WERI-Rb-1 (cell line): Measurements from ENCODE around the gene WDR73.
A peak's percentile ranks its signal among the peaks of the same experiment; 100 is the strongest.

ENCODE experiments used
- DNase-seq: peaks from one replicate; pipeline ENCODE4 v3.0.0-alpha.2; 2020
- H3K27ac ChIP-seq: fragments of 250-450 bp; sonication (Bioruptor Pico); 2 replicates; pipeline ENCODE4 v1.5.1; 2020; ENCODE audit warnings: mild to moderate bottlenecking, moderate library complexity
- H3K27me3 ChIP-seq: fragments of 250-450 bp; sonication (Bioruptor Pico); 2 replicates; pipeline ENCODE4 v1.5.1; 2021; ENCODE audit warnings: mild to moderate bottlenecking, low read depth, moderate library complexity; ENCODE audit not compliant: insufficient read depth, severe bottlenecking
- H3K36me3 ChIP-seq: fragments of 250-450 bp; sonication (Bioruptor Pico); 2 replicates; pipeline ENCODE4 v1.5.1; 2020; ENCODE audit warnings: mild to moderate bottlenecking, moderate library complexity
- H3K4me3 ChIP-seq: 2 replicates; pipeline ENCODE4 v1.5.1; 2011; ENCODE audit warnings: low read depth, mild to moderate bottlenecking, control low read depth, low read length
- H3K9me3 ChIP-seq: fragments of 250-450 bp; sonication (Bioruptor Pico); 2 replicates; pipeline ENCODE4 v1.5.1; 2021; ENCODE audit warnings: mild to moderate bottlenecking, moderate library complexity; ENCODE audit not compliant: severe bottlenecking
- TF ChIP-seq, protein P1 (sequence below): IDR thresholded peaks from 2 replicates; pipeline ENCODE4 v1.5.1; 2011; ENCODE audit warnings: low read depth, mild to moderate bottlenecking, control low read depth, inconsistent platforms, low read length

WDR73 gene

DNA sequence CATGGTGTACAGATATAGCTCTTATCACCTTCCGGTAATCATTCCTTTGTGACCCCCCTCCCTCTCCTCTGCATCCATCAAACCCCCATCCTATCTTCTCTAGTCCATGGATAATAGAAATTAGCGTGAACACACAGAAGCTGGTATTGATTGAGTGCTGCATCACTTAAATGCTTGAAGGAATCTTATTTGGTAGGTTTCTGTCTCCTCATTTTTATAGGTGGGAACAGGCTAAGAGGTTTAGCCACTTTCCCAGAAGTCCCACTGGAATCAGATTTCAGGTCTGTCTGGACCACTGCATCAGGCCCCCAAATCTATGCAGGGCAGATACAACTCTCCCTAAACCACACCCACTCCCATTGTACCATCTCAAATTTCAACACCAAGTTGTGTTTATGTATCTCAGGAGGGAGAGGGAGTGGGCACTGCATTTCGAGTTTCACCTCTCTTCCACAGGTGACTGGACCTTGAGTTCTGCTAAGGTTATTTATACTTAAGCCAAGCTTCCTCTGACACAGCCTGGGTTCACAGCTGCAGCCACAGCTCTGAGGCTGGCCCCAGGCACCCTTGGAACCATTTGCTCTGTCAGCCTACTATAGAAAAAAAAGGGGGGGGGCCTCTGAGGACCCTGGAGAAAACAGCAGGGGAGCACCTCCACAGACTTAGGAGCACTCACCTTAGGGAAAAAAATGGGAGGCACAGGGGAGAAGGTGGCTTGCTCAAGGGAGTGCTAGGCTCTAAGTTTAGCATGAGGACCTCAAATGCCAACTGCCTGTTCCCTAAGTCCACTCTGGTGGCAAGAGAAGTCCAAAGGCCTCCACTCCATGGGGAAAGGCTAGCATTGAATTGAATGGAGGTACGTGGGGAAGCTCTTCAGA, 6.1 kb upstream of the WDR73 start:
- Histone ChIP-seq H3K27ac (no peak overlapping the region), H3K36me3 (0 out of 2 replicates have a peak, but pooled peaks cover 3% of the 10 kb centered on the region), H3K9me3 (no peaks in the 10 kb centered on the region), H3K4me3 (no peak overlapping the region), H3K27me3 (no peaks in the 10 kb centered on the region)
- TF ChIP-seq, protein P1, sequence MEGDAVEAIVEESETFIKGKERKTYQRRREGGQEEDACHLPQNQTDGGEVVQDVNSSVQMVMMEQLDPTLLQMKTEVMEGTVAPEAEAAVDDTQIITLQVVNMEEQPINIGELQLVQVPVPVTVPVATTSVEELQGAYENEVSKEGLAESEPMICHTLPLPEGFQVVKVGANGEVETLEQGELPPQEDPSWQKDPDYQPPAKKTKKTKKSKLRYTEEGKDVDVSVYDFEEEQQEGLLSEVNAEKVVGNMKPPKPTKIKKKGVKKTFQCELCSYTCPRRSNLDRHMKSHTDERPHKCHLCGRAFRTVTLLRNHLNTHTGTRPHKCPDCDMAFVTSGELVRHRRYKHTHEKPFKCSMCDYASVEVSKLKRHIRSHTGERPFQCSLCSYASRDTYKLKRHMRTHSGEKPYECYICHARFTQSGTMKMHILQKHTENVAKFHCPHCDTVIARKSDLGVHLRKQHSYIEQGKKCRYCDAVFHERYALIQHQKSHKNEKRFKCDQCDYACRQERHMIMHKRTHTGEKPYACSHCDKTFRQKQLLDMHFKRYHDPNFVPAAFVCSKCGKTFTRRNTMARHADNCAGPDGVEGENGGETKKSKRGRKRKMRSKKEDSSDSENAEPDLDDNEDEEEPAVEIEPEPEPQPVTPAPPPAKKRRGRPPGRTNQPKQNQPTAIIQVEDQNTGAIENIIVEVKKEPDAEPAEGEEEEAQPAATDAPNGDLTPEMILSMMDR = no peak
- no peak for DNase-seq

DNA sequence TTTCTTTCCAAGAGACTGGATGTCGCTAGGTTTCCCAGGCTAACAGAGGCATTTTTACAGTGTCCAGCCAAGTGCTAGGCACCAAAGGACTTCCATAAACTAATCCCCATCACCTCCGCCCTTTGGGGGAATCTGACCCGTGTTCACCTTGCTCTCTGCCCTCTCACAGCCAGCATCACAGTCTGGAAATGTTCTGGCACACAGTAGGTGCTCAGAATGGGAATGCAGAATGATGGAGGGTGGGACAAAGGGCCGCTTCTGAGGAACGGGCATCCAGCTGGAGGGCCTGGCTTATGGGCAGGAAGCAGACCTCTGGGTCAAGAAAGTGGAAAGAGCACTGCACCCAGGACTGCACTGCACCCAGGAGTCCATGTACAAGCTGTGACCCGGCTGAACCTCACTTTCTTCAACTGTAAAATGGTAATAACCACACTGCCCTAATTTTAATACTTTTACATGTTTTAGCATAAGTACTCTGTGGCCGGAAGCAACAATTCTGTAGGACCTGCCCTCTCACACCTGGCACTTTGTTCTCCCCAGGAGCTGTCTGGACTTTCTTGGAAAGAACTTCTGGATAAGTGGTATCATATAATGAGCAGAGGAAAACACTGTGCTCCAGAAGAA, 4.8 kb upstream of the WDR73 start:
- H3K4me3 ChIP-seq = peak overlapping the region; percentile 52
- DNase-seq = no peak
- no peaks in the 10 kb centered on the region for H3K9me3 ChIP-seq
- no peak overlapping the region for H3K27ac ChIP-seq
- H3K27me3 ChIP-seq = no peaks in the 10 kb centered on the region
- no peaks in the 10 kb centered on the region for H3K36me3 ChIP-seq
- TF ChIP-seq, protein P1 = no peak

DNA sequence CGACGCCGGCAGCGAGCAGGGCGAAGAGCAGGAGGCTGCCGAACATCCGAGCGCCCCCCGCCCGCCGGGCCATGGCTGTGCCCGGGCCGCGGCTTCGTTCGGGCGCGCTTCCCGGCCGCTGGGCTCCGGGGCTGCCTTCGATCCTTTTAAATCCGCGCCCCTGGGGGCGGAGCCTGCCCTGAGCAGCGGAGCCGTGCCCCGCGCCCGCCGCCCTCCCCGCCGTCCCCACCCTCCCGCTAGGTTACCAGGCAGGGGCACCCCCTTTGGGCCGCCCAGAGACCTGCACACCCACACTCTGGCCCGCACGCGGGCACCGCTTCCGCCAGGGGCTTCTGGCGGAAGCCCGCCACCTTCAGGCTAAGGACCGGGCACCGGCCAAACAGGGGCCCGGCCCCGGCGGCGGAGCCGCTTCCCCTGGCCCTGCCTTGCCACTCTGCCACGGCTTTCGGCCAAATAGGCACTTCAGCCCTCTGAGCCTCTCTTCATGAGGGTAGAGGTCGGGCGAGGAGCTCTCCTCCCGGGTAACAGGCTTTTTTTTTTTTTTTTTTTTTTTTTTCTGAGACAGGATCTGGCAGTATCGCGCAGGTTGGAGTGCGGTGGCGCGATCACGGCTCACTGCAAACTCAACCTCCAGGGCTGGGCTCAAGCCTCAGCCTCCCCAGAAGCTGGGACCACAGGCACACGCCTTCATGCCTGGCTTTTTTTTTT, 4.2 kb upstream of the WDR73 start, which contains the start of gene NMB:
TSS of gene NMB (minus strand) at position 120 of the 708 bp plus-strand sequence. CDS start at position 73, 47 bp downstream.
- H3K27me3 ChIP-seq = no peaks in the 10 kb centered on the region
- TF ChIP-seq, protein P1 = peak; percentile 74
- peak; percentile 94 for DNase-seq
- H3K4me3 ChIP-seq = peak within 1 kb of the TSS; percentile 52
- H3K36me3 ChIP-seq = no peaks in the 10 kb centered on the region
- H3K27ac ChIP-seq = peak within 1 kb of the TSS; percentile 61
- no peaks in the 10 kb centered on the region for H3K9me3 ChIP-seq

DNA sequence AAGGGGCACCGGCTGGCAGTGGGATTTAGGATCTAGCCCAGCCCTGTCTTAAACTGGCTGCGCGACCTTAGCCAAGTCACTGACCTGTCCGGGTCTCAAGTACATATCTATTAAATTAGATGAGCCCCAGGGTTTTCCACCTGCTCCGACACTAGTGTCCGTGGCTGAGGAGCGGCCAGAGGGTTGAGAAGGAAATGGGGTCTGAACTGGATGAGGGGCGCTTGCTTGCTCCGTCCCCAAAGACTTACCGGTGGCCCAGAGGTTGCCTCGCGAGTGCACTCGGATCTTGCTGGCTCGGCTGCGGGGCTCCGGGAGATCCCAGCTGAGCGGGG, 3.6 kb upstream of the WDR73 start:
- DNase-seq = no peak
- no peaks in the 10 kb centered on the region for H3K9me3 ChIP-seq
- H3K36me3 ChIP-seq = peaks cover 3% of the 10 kb centered on the region
- 0 out of 2 replicates have a peak overlapping the region, but pooled peaks have one; percentile 32 for H3K27ac ChIP-seq
- peak overlapping the region; percentile 52 for H3K4me3 ChIP-seq
- TF ChIP-seq, protein P1 = no peak
- no peaks in the 10 kb centered on the region for H3K27me3 ChIP-seq

DNA sequence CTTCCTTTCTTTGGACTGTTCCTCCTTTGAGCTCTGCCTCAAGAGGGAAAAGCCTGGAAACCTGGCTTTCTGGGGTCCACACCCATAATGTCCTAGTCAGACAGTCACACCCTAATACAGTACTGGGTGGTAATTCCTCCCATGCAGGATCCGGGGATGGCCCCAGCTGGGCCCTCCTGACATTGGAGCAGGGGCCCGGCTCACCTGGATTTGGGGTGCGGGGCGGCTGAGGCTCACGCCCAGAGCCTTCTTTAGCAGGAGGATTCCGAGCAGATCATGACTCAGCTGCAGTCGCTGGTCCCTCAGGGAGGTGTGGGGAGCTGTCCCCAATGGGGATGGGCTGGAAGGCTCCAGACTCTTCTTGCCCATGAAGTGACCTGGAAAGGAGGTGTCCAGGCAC, 2.9 kb upstream of the WDR73 start:
- Histone ChIP-seq H3K27ac (no peak overlapping the region), H3K27me3 (no peaks in the 10 kb centered on the region), H3K36me3 (peaks cover 11% of the 10 kb centered on the region), H3K4me3 (no peak overlapping the region), H3K9me3 (no peaks in the 10 kb centered on the region)
- TF ChIP-seq, protein P1 = no peak
- DNase-seq = no peak
